Measurements from ENCODE around the gene TMIGD2.
A peak's percentile ranks its signal among the peaks of the same experiment; 100 is the strongest.

TMIGD2 gene

DNA sequence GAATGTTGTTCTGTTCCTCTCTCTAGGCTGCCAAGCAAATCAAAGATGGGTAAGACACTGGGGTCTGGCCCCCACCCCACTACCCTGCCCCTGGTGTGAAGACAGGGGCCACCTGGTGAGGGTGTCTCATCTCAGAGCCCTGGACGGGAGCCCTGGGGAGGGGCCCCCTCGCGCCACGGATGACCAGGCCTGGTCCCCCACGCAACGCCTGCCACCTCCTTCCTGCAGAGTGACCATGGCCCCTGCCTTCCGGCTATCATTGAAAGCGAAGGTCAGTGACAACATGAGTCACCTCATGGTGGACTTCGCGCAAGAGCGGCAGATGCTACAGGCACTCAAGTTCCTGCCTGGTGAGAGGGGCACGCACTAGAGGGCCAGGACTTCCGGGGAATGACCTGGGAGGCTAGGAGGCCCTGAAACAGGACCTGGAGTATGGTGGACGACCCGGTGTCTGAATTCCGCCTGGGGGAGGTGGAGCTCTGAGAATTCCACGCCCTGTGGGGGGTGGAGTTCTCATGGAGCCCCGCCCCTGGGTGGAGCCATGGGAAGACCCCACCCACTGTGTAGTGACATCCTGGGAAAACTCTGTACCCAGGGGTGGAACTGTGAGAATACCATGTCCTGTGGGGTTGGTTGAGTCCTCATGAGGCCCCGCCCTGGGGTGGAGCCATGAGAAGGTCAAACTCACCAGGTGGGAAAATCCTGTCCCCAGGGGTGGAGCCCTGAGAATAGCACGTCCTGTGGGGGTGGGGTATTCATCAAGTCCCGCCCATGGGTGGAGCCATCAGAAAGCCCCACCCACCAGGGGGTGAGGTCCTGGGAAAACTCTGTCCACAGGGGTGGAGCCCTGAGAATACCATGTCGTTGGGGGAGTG, 8.3 kb upstream of the TMIGD2 start:
- ATAC-seq: peak; percentile 55
- no peak for TF ChIP-seq ZNF70 (CRISPR knock-in tag; IDR thresholded peaks at IDR 0.05)
- TF ChIP-seq ARNTL (CRISPR knock-in tag; IDR thresholded peaks at IDR 0.05; ENCODE audit: borderline replicate concordance, low read depth): no peak
- no peak for TF ChIP-seq BACH2 (CRISPR knock-in tag; IDR thresholded peaks at IDR 0.05; ENCODE audit: borderline replicate concordance)
- TF ChIP-seq, protein P1, sequence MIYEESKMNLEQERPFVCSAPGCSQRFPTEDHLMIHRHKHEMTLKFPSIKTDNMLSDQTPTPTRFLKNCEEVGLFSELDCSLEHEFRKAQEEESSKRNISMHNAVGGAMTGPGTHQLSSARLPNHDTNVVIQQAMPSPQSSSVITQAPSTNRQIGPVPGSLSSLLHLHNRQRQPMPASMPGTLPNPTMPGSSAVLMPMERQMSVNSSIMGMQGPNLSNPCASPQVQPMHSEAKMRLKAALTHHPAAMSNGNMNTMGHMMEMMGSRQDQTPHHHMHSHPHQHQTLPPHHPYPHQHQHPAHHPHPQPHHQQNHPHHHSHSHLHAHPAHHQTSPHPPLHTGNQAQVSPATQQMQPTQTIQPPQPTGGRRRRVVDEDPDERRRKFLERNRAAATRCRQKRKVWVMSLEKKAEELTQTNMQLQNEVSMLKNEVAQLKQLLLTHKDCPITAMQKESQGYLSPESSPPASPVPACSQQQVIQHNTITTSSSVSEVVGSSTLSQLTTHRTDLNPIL (CRISPR knock-in tag; IDR thresholded peaks at IDR 0.05; ENCODE audit: low read depth): no peak
- TF ChIP-seq TCF4 (CRISPR knock-in tag; IDR thresholded peaks at IDR 0.05; ENCODE audit: borderline replicate concordance): no peak
- no peak for TF ChIP-seq OSR1 (CRISPR knock-in tag; IDR thresholded peaks at IDR 0.05)

DNA sequence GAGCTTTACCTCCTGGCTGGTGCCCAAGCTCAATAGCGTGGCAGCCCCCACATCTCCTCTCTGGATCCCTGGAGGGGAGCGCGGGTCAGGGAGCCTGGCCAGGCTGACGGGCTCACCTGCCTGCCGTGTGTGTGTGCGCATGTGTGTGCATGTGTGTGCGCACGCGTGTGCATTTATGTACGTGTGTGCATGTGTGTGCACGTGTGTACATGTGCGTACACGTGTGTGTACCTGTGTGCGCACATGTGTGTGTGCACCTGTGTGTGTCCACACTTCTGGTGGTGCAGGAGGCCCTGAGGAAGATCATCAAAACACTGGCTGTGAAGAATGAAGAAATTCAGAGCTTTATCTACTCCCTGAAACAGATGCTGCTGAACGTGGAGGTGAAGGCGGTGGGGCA, 3.5 kb upstream of the TMIGD2 start:
- no peak for ATAC-seq
- no peak for TF ChIP-seq ISL1 (CRISPR knock-in tag; IDR thresholded peaks at IDR 0.05)
- TF ChIP-seq OSR1 (CRISPR knock-in tag; IDR thresholded peaks at IDR 0.05): no peak
- TF ChIP-seq, protein P2, sequence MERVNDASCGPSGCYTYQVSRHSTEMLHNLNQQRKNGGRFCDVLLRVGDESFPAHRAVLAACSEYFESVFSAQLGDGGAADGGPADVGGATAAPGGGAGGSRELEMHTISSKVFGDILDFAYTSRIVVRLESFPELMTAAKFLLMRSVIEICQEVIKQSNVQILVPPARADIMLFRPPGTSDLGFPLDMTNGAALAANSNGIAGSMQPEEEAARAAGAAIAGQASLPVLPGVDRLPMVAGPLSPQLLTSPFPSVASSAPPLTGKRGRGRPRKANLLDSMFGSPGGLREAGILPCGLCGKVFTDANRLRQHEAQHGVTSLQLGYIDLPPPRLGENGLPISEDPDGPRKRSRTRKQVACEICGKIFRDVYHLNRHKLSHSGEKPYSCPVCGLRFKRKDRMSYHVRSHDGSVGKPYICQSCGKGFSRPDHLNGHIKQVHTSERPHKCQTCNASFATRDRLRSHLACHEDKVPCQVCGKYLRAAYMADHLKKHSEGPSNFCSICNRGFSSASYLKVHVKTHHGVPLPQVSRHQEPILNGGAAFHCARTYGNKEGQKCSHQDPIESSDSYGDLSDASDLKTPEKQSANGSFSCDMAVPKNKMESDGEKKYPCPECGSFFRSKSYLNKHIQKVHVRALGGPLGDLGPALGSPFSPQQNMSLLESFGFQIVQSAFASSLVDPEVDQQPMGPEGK (CRISPR knock-in tag; IDR thresholded peaks at IDR 0.05; ENCODE audit: borderline replicate concordance): no peak
- TF ChIP-seq PPARA (CRISPR knock-in tag; IDR thresholded peaks at IDR 0.05; ENCODE audit: borderline replicate concordance): no peak
- TF ChIP-seq ZFP30 (CRISPR knock-in tag; IDR thresholded peaks at IDR 0.05): no peak
- TF ChIP-seq, protein P3, sequence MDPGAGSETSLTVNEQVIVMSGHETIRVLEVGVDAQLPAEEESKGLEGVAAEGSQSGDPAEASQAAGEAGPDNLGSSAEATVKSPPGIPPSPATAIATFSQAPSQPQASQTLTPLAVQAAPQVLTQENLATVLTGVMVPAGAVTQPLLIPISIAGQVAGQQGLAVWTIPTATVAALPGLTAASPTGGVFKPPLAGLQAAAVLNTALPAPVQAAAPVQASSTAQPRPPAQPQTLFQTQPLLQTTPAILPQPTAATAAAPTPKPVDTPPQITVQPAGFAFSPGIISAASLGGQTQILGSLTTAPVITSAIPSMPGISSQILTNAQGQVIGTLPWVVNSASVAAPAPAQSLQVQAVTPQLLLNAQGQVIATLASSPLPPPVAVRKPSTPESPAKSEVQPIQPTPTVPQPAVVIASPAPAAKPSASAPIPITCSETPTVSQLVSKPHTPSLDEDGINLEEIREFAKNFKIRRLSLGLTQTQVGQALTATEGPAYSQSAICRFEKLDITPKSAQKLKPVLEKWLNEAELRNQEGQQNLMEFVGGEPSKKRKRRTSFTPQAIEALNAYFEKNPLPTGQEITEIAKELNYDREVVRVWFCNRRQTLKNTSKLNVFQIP (CRISPR knock-in tag; IDR thresholded peaks at IDR 0.05; ENCODE audit: borderline replicate concordance, low read depth): no peak
- TF ChIP-seq TCF4 (CRISPR knock-in tag; IDR thresholded peaks at IDR 0.05; ENCODE audit: borderline replicate concordance): no peak
- no peak for TF ChIP-seq SNAI2 (CRISPR knock-in tag; IDR thresholded peaks at IDR 0.05)
- no peak for TF ChIP-seq GLIS3 (CRISPR knock-in tag; IDR thresholded peaks at IDR 0.05)
- TF ChIP-seq ARNTL (CRISPR knock-in tag; IDR thresholded peaks at IDR 0.05; ENCODE audit: borderline replicate concordance, low read depth): no peak
- TF ChIP-seq, protein P1 (CRISPR knock-in tag; IDR thresholded peaks at IDR 0.05; ENCODE audit: low read depth): no peak
- no peak for TF ChIP-seq ESRRG (CRISPR knock-in tag; IDR thresholded peaks at IDR 0.05)
- no peak for TF ChIP-seq ZNF70 (CRISPR knock-in tag; IDR thresholded peaks at IDR 0.05)
- TF ChIP-seq, protein P4, sequence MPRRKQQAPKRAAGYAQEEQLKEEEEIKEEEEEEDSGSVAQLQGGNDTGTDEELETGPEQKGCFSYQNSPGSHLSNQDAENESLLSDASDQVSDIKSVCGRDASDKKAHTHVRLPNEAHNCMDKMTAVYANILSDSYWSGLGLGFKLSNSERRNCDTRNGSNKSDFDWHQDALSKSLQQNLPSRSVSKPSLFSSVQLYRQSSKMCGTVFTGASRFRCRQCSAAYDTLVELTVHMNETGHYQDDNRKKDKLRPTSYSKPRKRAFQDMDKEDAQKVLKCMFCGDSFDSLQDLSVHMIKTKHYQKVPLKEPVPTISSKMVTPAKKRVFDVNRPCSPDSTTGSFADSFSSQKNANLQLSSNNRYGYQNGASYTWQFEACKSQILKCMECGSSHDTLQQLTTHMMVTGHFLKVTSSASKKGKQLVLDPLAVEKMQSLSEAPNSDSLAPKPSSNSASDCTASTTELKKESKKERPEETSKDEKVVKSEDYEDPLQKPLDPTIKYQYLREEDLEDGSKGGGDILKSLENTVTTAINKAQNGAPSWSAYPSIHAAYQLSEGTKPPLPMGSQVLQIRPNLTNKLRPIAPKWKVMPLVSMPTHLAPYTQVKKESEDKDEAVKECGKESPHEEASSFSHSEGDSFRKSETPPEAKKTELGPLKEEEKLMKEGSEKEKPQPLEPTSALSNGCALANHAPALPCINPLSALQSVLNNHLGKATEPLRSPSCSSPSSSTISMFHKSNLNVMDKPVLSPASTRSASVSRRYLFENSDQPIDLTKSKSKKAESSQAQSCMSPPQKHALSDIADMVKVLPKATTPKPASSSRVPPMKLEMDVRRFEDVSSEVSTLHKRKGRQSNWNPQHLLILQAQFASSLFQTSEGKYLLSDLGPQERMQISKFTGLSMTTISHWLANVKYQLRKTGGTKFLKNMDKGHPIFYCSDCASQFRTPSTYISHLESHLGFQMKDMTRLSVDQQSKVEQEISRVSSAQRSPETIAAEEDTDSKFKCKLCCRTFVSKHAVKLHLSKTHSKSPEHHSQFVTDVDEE (CRISPR knock-in tag; IDR thresholded peaks at IDR 0.05): no peak
- TF ChIP-seq ZNF8 (CRISPR knock-in tag; IDR thresholded peaks at IDR 0.05): no peak
- TF ChIP-seq CSDC2 (CRISPR knock-in tag; IDR thresholded peaks at IDR 0.05): no peak
- no peak for TF ChIP-seq RARB (CRISPR knock-in tag; IDR thresholded peaks at IDR 0.05)
- no peak for TF ChIP-seq ZFP3 (CRISPR knock-in tag; IDR thresholded peaks at IDR 0.05)
- no peak for TF ChIP-seq BACH2 (CRISPR knock-in tag; IDR thresholded peaks at IDR 0.05; ENCODE audit: borderline replicate concordance)
- TF ChIP-seq, protein P5, sequence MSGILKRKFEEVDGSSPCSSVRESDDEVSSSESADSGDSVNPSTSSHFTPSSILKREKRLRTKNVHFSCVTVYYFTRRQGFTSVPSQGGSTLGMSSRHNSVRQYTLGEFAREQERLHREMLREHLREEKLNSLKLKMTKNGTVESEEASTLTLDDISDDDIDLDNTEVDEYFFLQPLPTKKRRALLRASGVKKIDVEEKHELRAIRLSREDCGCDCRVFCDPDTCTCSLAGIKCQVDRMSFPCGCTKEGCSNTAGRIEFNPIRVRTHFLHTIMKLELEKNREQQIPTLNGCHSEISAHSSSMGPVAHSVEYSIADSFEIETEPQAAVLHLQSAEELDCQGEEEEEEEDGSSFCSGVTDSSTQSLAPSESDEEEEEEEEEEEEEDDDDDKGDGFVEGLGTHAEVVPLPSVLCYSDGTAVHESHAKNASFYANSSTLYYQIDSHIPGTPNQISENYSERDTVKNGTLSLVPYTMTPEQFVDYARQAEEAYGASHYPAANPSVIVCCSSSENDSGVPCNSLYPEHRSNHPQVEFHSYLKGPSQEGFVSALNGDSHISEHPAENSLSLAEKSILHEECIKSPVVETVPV (CRISPR knock-in tag; IDR thresholded peaks at IDR 0.05): no peak

All from SK-N-SH treated with all-trans-retinoic acid at 6 μM for 48 hours (cell line).